NCI-H128 (cell line): ENCODE data around the gene GSX2.
"Not testable (repeated sequence)": the region's sequence is repeated elsewhere in the genome, so short reads cannot be mapped to it uniquely, and the experiment has no call there.

Experiments
- DNase-seq: peaks from one replicate; lab custom pipeline; 2025; ENCODE audit not compliant: unreplicated experiment; lab: John Stamatoyannopoulos, UW

Gene GSX2

GRCh38 chr4:54102531-54103106 lies 2.7 kb downstream of the GSX2 start:
- no peak for DNase-seq

DNA sequence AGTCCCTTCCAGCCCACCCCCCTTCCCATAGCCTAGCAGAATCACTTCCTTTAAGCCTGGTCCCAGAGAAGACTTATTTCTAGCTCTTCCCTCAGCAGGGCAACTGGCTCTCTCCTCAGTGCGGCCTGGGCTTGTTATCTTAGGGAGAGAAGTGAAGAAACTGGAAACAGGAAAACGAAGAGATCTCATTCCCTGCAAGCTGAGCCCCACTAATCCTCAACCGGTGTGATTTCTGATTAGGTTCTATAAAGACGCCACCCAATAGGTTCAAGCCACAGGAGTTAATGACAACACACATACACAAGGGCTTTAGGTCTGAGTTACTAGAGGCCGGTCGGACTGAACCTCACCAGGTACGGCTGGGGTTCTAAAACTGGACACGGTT lies 3.2 kb downstream of the GSX2 start:
- DNase-seq: no peak

DNA sequence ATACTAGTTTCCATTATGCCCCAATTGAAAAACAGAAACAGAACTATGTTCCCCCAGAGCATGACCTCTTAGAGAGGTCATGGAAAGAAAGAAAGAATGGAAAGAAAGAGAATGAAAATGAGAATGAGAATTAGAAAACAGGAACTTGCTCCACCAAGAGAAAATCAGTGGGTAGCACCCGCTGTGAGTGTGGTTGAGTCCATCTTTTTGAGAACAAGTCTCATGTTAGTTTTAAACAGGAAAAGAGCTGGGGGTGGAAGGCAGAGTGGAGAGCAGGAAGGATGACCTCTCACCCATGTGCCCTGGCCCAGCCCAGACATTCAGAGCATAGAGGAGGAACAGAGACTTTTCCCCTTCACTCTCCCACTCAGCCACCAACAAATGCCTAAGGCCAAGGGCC lies 4.9 kb downstream of the GSX2 start:
- DNase-seq: no peak

DNA sequence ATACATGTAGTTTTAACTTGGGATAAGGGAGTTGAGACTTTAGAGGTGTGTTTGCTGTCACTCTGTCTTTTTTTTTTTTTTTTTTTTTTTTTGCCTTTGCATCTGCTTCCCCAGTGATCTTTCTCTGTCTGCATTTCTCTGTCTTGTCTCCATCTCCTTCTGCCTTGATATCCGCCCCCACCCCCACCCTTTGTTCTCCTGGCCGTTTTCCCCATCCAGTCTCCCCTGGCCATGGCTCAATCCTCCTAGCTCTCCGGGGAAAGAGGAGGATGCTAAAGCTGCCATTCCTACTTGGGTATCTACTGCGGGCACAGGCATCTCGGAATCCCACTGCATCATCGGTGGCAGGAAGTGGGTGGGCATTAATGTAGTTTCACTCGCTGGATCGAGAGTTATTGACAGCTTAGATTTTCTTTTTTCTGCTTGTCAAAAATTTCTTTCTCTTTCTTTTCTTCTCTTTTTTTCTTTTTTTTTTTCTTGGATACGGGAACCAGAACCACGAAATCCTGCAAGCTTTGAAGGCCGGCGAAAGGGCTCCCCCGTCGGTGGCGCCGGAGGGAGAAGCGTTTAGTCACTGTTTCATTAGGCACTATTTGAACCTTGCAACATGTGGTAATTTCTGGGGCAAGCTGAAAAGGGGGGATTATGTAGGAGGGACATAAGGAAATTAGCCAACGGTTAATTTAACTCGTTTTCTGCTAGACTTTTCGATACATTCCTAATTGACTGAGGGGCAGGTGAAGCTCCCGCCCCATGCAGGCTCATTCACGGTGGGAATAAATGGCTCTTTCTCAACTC lies 8.2 kb downstream of the GSX2 start:
- DNase-seq: no peak

DNA sequence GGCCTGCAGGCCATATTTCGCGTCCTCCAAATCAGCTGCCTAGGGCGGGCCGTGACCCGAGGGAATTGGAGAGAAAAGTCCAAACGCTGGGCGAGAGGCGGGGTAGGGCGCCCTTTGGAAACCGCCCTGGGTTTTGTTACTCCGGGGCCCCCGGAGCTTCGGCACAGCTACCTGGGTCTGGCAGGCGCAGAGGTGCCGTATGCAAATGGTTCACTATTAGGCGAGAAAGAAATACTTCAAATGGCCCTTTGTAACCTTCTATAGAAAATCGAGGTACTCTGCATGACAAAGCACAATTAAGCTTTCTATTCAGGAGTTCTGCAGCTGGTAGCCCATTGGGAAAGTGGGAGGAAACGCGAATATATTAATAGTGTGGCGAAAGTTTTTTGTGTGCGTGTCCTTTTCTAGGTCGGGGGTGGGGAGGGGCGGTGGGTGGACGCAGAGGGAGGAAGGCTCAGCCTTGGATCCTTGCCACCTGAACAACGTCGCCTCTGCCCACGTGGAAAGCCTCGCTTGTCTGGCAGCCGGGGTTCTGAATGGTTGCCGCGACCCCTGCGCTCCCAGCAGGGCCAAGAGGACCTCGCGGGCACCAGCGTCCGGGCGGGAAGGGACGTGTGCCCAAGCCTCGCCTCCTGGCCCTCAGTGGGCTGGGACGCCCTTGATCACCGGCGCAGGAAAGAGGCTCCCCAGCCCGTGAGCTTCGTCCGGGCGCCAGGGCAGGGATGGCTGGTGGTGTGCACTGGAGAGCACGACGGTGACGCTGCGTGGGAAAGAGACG lies 9.5 kb downstream of the GSX2 start:
- no peak for DNase-seq

GRCh38 chr4:54110019-54110416 lies 10.1 kb downstream of the GSX2 start:
- DNase-seq: no peak

DNA sequence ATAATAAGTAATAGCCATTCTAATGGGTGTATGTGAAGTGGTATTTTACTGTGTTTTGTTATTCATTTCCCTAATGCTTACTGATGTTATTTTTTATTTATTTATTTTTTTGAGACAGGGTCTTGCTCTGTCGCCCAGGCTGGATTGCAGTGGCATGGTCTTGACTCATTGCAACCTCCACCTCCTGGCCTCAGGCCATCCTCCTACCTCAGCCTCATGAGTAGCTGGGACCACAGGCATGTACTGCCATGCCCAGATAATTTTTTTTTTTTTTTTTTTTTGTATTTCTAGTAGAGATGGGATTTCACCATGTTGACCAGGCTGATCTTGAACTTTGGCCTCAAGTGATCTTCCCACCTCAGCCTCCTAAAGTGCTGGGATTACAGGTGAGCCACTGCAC lies 13.2 kb downstream of the GSX2 start:
- DNase-seq: not testable (repeated sequence)

- not testable (repeated sequence) for DNase-seq
These were observed 16.3 kb downstream of the GSX2 start for GRCh38 chr4:54116246-54116645.

DNA sequence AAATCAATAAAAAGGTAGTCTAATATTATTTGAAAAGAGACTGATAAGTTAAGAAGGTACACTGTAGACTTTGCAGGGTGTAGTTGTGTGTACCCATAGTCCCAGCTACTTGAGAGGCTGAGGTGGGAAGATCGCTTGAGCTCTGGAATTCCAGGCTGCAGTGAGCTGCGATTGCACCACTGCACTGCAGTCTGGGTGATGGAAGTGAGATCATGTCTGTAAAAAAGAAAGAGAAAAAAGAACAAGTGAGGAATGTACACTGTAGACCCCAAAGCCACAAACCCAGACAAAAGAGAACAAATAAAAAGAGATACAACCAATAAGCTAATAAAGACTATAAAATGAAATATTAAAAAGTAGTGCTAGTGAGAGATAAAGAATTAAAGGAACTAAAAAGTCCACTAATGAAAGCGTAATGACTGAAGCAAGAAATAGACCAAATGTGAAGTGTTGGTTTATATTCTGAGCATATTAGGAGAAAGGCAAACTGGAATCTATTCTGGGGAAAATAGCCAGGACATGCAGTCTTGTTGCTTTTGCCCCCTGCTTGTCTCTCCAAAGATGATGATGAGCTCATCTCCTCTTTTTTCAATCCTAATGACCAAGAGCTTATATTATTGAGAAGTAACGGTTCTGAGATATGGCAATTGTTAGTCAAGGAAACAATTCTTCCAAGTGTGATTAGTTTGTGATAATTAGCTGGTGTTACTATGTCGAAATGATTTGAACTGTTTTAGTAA lies 19.1 kb downstream of the GSX2 start:
- no peak for DNase-seq

DNA sequence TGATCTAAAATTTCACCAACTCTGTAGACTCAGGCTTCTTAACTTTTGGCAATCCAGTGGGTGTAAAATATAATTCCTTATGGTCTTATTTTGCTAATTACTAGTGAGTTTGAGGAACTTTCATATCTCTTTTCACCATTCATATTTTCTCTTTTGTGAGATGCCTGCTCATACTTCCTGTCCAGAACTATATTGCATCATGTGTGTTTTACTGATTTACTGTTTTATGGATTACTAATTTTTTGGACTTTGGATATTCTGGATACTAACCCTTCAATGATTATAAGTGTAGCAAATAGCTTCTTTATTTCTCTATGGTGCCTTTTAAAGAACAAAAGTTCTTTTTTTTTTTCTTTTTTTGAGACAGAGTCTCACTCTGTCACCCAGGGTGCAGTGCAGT lies 20.6 kb downstream of the GSX2 start:
- DNase-seq: no peak

- DNase-seq: no peak
These were observed 27.7 kb downstream of the GSX2 start for GRCh38 chr4:54127660-54128059.

GRCh38 chr4:54128694-54129093 lies 28.7 kb downstream of the GSX2 start:
- not testable (repeated sequence) for DNase-seq

DNA sequence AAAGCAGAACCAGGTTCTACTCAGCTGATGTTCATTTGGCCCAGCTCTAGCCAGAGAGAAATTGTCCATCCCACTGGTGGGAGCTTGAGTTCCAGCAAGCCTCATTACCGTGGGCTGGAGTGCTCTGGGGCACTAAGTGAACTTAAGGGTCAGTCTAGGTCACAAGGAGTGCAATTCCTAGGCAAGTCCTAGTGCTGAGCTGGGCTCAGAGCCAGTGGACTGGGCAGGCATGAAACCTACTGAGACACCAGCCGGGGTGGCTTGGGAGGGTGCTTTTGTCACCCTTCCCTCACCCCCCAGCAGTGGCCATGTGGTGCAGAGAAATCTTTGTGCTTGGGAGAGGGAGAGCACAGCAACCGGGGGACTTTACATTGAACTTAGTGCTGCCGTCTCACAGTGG lies 39.4 kb downstream of the GSX2 start:
- DNase-seq: no peak

DNA sequence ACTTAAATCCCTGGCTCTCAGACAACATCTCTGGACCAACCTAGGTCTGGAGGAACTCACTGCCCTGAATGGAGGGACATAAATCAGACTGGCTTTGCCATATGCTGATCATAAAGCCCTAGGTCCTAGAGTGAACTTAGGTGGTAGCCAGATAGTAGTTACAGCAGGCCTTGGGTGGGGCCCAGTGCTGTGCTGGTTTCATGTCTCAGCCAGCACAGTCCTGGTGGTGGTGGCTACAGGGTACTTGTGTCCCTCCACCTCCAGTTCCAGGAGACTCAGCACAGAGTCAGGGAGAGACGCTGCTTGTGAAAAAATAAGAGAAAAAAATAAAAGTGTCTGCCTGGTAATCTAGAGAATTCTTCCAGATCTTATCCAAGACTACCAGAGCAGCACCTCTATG lies 40.3 kb downstream of the GSX2 start:
- no peak for DNase-seq

GRCh38 chr4:54144199-54144598 lies 44.2 kb downstream of the GSX2 start:
- no peak for DNase-seq

DNA sequence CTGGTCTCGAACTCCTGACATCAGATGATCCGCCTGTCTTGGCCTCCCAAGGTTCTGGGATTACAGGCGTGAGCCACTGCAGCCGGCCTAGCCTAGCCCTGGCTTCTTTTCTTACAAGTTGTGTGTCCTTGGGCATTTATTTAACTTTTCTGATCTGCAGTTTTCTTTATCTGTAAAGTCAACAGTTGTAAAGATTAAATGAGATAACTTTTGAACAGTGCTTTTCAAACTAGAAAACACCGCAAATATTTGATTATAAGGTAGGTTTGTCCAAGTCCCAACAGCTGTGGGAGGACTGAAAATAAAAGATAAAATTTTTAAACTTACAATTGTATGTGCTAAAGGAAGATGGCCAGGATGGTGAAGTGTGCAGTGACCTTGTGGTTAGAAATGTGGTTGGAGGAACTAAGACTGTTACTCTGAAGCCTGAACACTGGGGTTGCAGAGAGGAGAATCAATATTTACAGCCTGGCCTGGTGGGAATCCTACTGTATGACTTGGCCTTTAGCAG lies 44.8 kb downstream of the GSX2 start:
- no peak for DNase-seq

DNA sequence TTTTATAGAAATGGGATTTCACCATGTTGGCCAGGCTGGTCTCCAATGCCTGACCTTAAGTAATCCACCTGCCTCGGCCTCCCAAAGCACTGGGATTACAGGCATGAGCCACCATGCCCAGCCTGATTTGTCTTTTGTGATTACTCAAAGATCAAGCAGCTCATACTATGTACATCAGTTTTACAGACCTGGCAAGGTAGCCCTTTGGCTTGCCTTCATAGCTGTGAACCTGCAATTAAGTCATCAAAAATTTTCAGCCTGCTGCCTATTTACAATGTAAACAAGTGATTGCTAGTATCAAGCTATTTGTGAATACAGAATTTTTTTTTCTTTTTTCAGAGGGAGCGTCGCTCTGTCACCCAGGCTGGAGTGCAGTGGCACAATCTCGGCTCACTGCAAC lies 46.2 kb downstream of the GSX2 start:
- no peak for DNase-seq

DNA sequence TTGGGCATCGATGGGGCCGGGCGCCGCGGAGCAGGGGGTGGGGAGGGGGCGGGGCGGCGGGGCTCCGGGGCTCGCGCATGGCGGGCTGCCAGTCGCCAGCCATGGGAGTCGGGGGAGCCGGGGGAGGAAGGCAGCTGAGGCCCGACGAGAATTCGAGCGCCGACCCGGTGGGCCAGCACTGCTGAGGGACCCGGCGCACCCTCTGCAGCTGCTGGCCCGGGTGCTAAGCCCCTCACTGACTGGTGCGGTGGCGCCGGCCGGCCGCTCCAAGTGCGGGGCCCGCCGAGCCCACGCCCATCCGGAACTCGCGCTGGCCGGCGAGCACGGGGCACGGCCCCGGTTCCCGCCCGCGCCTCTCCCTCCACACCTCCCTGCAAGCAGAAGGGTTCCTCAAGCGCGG lies 49.4 kb downstream of the GSX2 start:
- no peak for DNase-seq
